ENCODE measurements around the gene TIMM10.

DNA sequence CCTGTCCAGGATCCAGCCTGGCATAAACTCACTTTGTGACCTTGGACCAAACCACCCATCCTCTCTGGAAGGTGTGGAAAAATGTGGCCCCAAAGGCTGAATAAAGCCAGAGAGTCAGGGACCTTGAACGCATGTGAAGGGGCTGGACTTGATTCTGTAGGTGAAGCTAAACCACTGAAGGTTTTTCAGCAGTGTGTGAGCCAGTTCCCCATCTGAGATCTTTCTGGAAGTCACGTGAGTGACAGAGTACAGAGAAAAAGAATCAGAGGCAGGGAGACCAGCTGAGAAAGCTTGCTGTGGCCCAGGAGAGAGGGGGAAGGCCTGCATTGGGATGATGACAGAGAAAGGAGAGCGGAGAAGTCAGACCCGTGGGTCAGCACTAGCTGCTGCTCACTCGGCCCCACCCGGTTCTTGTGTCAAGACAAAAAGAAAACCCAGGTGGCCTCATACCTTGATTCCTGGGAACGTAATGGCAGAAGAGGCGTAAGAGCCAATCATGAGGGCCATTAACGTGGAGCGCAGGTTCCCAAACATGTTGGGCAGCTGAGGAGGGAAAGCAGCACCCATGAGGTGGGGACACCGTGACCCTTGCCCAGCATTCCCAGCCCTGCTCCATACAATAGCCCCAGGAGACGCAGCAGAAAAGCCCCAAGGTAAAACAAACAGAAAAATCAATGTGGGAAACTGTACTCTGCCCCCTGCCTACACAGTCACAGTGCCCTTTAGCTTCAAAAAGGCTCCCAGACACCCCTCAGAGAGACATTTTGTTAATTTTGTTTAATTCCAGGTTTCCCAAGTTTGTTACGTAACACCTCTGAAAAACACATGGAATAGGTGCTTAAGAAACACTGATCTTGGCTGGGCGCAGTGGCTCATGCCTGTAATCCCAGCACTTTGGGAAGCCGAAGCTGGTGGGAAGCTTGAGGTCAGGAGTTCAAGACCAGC lies 33.0 kb downstream of the TIMM10 start:
- TF ChIP-seq POLR2AphosphoS5 (IDR thresholded peaks at IDR 0.05), result no peak
- TF ChIP-seq, protein P1, sequence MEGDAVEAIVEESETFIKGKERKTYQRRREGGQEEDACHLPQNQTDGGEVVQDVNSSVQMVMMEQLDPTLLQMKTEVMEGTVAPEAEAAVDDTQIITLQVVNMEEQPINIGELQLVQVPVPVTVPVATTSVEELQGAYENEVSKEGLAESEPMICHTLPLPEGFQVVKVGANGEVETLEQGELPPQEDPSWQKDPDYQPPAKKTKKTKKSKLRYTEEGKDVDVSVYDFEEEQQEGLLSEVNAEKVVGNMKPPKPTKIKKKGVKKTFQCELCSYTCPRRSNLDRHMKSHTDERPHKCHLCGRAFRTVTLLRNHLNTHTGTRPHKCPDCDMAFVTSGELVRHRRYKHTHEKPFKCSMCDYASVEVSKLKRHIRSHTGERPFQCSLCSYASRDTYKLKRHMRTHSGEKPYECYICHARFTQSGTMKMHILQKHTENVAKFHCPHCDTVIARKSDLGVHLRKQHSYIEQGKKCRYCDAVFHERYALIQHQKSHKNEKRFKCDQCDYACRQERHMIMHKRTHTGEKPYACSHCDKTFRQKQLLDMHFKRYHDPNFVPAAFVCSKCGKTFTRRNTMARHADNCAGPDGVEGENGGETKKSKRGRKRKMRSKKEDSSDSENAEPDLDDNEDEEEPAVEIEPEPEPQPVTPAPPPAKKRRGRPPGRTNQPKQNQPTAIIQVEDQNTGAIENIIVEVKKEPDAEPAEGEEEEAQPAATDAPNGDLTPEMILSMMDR (IDR thresholded peaks at IDR 0.05), result no peak
